Keratinocyte (primary cell): ENCODE data around the gene NDUFA12. TPM values are rescaled to one million over a fixed set of nuclear protein-coding genes. Genes with fewer than 3 reads are reported as not detected.

Source experiments
- DNase-seq: peaks from one replicate; pipeline ENCODE4 v3.0.0-alpha.2; 2011; ENCODE audit warnings: low read depth, missing footprints, low spot score
- FAIRE-seq: peaks from 2 replicates; lab custom pipeline; 2011; peaks lifted over from hg19 to GRCh38; lab: Jason Lieb, UNC
- H2AFZ ChIP-seq: 2 replicates; pipeline ENCODE4 v1.6.0; 2012; ENCODE audit warnings: low read length, control low read depth, inconsistent platforms; ENCODE audit not compliant: control insufficient read depth
- H3K27ac ChIP-seq: 2 replicates; pipeline ENCODE4 v1.5.1; 2011; ENCODE audit warnings: low read length; ENCODE audit not compliant: control insufficient read depth, insufficient read depth
- H3K27me3 ChIP-seq: 3 replicates; pipeline ENCODE4 v1.6.0; 2011; ENCODE audit warnings: low read length; ENCODE audit not compliant: control insufficient read depth, insufficient read depth; ENCODE audit errors: extremely low read depth
- H3K36me3 ChIP-seq, 2 experiments: 2 replicates in 1 of 2; 3 replicates in 1 of 2; pipeline ENCODE4 v1.5.1; 2011; ENCODE audit warnings: low read length in 2 of 2, mild to moderate bottlenecking in 1 of 2; ENCODE audit not compliant: control insufficient read depth in 2 of 2, insufficient read depth in 2 of 2; ENCODE audit errors: extremely low read depth in 1 of 2
- H3K4me1 ChIP-seq: 3 replicates; pipeline ENCODE4 v1.5.1; 2011; ENCODE audit warnings: low read length; ENCODE audit not compliant: control insufficient read depth, insufficient read depth; ENCODE audit errors: extremely low read depth
- H3K4me2 ChIP-seq: 3 replicates; pipeline ENCODE4 v1.6.0; 2011; ENCODE audit warnings: low read depth, low read length; ENCODE audit not compliant: control insufficient read depth, insufficient read depth; ENCODE audit errors: extremely low read depth
- H3K4me3 ChIP-seq, 3 experiments: fragments of 200-600 bp in 1 of 3; sonication (generic) in 1 of 3; 2 replicates in 2 of 3; 3 replicates in 1 of 3; pipeline ENCODE4 v1.5.1; 2011 to 2016; ENCODE audit warnings: low read length in 3 of 3, mild to moderate bottlenecking in 3 of 3, control low read depth in 2 of 3, inconsistent platforms in 1 of 3, low read depth in 1 of 3, mixed read lengths in 1 of 3, mixed run types in 1 of 3, moderate library complexity in 1 of 3; ENCODE audit not compliant: control insufficient read depth in 2 of 3, insufficient read depth in 2 of 3; ENCODE audit errors: extremely low read depth in 1 of 3
- H3K79me2 ChIP-seq: 2 replicates; pipeline ENCODE4 v1.6.0; 2012; ENCODE audit warnings: low read length; ENCODE audit not compliant: control insufficient read depth, insufficient read depth
- H3K9ac ChIP-seq: 3 replicates; pipeline ENCODE4 v1.6.0; 2011; ENCODE audit warnings: low read length; ENCODE audit not compliant: control insufficient read depth, insufficient read depth; ENCODE audit errors: extremely low read depth
- H3K9me1 ChIP-seq: 3 replicates; pipeline ENCODE4 v1.6.0; 2011; ENCODE audit warnings: low read length; ENCODE audit not compliant: control insufficient read depth, insufficient read depth; ENCODE audit errors: extremely low read depth
- H3K9me3 ChIP-seq: 2 replicates; pipeline ENCODE4 v1.5.1; 2012; ENCODE audit warnings: low read depth, low read length; ENCODE audit not compliant: control insufficient read depth
- H4K20me1 ChIP-seq: 3 replicates; pipeline ENCODE4 v1.6.0; 2011; ENCODE audit warnings: low read length; ENCODE audit not compliant: control insufficient read depth, insufficient read depth; ENCODE audit errors: extremely low read depth
- CTCF ChIP-seq, 3 experiments: IDR thresholded peaks in 1 of 3; conservative IDR thresholded peaks in 1 of 3; optimal IDR thresholded peaks in 1 of 3; 2 replicates in 2 of 3; 3 replicates in 1 of 3; pipeline versions ENCODE3 to v1.5.1; 2011; ENCODE audit warnings: low read length in 3 of 3, mild to moderate bottlenecking in 3 of 3, moderate library complexity in 2 of 3, control low read depth in 1 of 3, inconsistent platforms in 1 of 3; ENCODE audit not compliant: insufficient read depth in 2 of 3; ENCODE audit errors: extremely low read depth in 1 of 3
- EZH2 ChIP-seq: IDR thresholded peaks from one replicate; pipeline ENCODE4 v1.6.1; 2012; ENCODE audit warnings: inconsistent platforms, mild to moderate bottlenecking, low read length, moderate library complexity
- dilution Hi-C: fragments of 300-500 bp; cut with MboI; formaldehyde crosslinking; loops from one replicate; pipeline ENCODE4 v1.7.0; 2020; ENCODE audit warnings: low sequenced_read_pairs; ENCODE audit not compliant: extremely low pct_ligation_motif_present
- polyA plus RNA-seq, 5 experiments: library from polyadenylated mRNA; depleted of rRNA in 3 of 5; stranded (reverse) in 3 of 5; stranded (forward) in 1 of 5; unstranded in 1 of 5; fragments of >200 nt; gene quantifications; 1 replicate in 1 of 5; 2 replicates in 3 of 5; 3 replicates in 1 of 5; pipeline versions ENCODE4 v1.2.1 to v1.2.3, GENCODE V29; 2011 to 2012; ENCODE audit warnings: missing spikeins in 2 of 5, low read depth in 1 of 5, low replicate concordance in 1 of 5

The NDUFA12 gene
- polyA plus RNA-seq, 1 donor (not counting 4 experiments of a cell fraction or from before 2014, with no cell fraction given) = 215 TPM

- TF ChIP-seq CTCF (optimal IDR thresholded peaks at IDR 0.05 in 1 of 3, IDR thresholded peaks at IDR 0.05 in 1 of 3, conservative IDR thresholded peaks at IDR 0.05 in 1 of 3; ENCODE audit: extremely low read depth in 1 of 3, insufficient read depth in 2 of 3, low read length in 3 of 3) (no peak), EZH2 (no peak)
- FAIRE-seq (no peak), DNase-seq (no peak)
- Histone ChIP-seq H4K20me1 (no peaks in the 10 kb centered on the region), H3K36me3 (no peaks in the 10 kb centered on the region), H3K4me1 (peaks cover 19% of the 10 kb centered on the region), H3K9me3 (no peaks in the 10 kb centered on the region), H3K4me3 (no peak overlapping the region), H3K4me2 (no peak overlapping the region), H3K9ac (no peak overlapping the region), H3K9me1 (no peaks in the 10 kb centered on the region), H3K27ac (peak overlapping the region; percentile 61), H3K79me2 (no peaks in the 10 kb centered on the region), H2AFZ (no peak overlapping the region), H3K27me3 (no peaks in the 10 kb centered on the region)
- dilution Hi-C loops = no loop called here
Measured at GRCh38 chr12:94954948-94955592, 48.4 kb downstream of the NDUFA12 start.

GRCh38 chr12:94954029-94954685 is 49.3 kb downstream of the NDUFA12 start:
- peak; percentile 98 for FAIRE-seq

More at GRCh38 chr12:94954029-94954685, 49.3 kb downstream of the NDUFA12 start:
- H3K4me1 ChIP-seq = peaks cover 19% of the 10 kb centered on the region
- peak overlapping the region; percentile 61 for H3K27ac ChIP-seq
- TF ChIP-seq EZH2 (no peak), CTCF (optimal IDR thresholded peaks at IDR 0.05 in 1 of 3, IDR thresholded peaks at IDR 0.05 in 1 of 3, conservative IDR thresholded peaks at IDR 0.05 in 1 of 3; ENCODE audit: extremely low read depth in 1 of 3, insufficient read depth in 2 of 3, low read length in 3 of 3) (no peak)
- H3K79me2 ChIP-seq = no peaks in the 10 kb centered on the region
- no peak overlapping the region for H3K9ac ChIP-seq
- H4K20me1 ChIP-seq = no peaks in the 10 kb centered on the region
- no peaks in the 10 kb centered on the region for H3K9me3 ChIP-seq
- no peaks in the 10 kb centered on the region for H3K9me1 ChIP-seq
- peak; percentile 82 for DNase-seq
- H2AFZ ChIP-seq = peak overlapping the region; percentile 54
- dilution Hi-C loops = no loop called here
- no peaks in the 10 kb centered on the region for H3K27me3 ChIP-seq
- H3K36me3 ChIP-seq = no peaks in the 10 kb centered on the region
- peak overlapping the region in 1 of 3 experiments; percentile 31 for H3K4me3 ChIP-seq
- H3K4me2 ChIP-seq = peak overlapping the region; percentile 52
